HepG2 (cell line): Measurements from ENCODE around the gene IKZF5. TPM values are rescaled to one million over a fixed set of nuclear protein-coding genes. Genes with fewer than 3 reads are reported as not detected.

Experiments
- ATAD3A ChIP-seq: sonication (generic); formaldehyde crosslinking; IDR thresholded peaks from 2 replicates; pipeline ENCODE4 v1.4.0; 2020; ENCODE audit warnings: missing genetic modification reagents
- CBX1 ChIP-seq: IDR thresholded peaks from one replicate; pipeline ENCODE4 v1.6.1; 2016; ENCODE audit warnings: antibody characterized with exemption, low read depth
- CBX2 ChIP-seq, 2 experiments: fragments of 200-600 bp in 1 of 2; sonication (generic); formaldehyde crosslinking in 1 of 2; IDR thresholded peaks; 2 replicates each; pipeline versions ENCODE4 v1.7.0 to v1.8.1; 2018 to 2022; ENCODE audit warnings: low read depth in 2 of 2, low read length in 1 of 2, mild to moderate bottlenecking in 1 of 2, missing genetic modification reagents in 1 of 2
- CHCHD3 ChIP-seq: sonication (generic); formaldehyde crosslinking; IDR thresholded peaks from 2 replicates; pipeline ENCODE4 v1.8.0; 2022; ENCODE audit warnings: mild to moderate bottlenecking, missing genetic modification reagents, moderate library complexity
- FOSL1 ChIP-seq: sonication (generic); formaldehyde crosslinking; IDR thresholded peaks from 2 replicates; pipeline ENCODE4 v1.9.0; 2021; ENCODE audit warnings: missing genetic modification reagents, borderline replicate concordance
- PREB ChIP-seq: sonication (generic); formaldehyde crosslinking; IDR thresholded peaks from 2 replicates; pipeline ENCODE4 v1.4.0; 2020; ENCODE audit warnings: missing genetic modification reagents
- RFXAP ChIP-seq: sonication (generic); formaldehyde crosslinking; IDR thresholded peaks from 2 replicates; pipeline ENCODE4 v1.4.0; 2020; ENCODE audit warnings: missing genetic modification reagents, borderline replicate concordance
- SRSF9 ChIP-seq: fragments of 200-400 bp; formaldehyde crosslinking; IDR thresholded peaks from 2 replicates; pipeline ENCODE4 v1.6.1; 2018; ENCODE audit warnings: borderline replicate concordance, mild to moderate bottlenecking, low read depth, low read length; ENCODE audit not compliant: insufficient read depth, poor library complexity, severe bottlenecking
- THRA ChIP-seq: sonication (generic); formaldehyde crosslinking; IDR thresholded peaks from 2 replicates; pipeline ENCODE4 v1.4.0; 2020; ENCODE audit warnings: missing genetic modification reagents, borderline replicate concordance
- USF2 ChIP-seq, 2 experiments: sonication (generic) in 1 of 2; formaldehyde crosslinking in 1 of 2; IDR thresholded peaks; 2 replicates each; pipeline versions ENCODE4 v1.5.1 to v1.6.1; 2011 to 2020; ENCODE audit warnings: borderline replicate concordance in 1 of 2, low read depth in 1 of 2, low read length in 1 of 2, mild to moderate bottlenecking in 1 of 2, missing genetic modification reagents in 1 of 2, moderate library complexity in 1 of 2
- ZMAT3 ChIP-seq: sonication (generic); formaldehyde crosslinking; conservative IDR thresholded peaks from 2 replicates; pipeline ENCODE4 v1.7.0; 2021; ENCODE audit warnings: missing genetic modification reagents
- ZNF136 ChIP-seq: sonication (generic); formaldehyde crosslinking; IDR thresholded peaks from 2 replicates; pipeline ENCODE4 v1.8.1; 2022; ENCODE audit warnings: low read depth, mild to moderate bottlenecking, moderate library complexity, missing genetic modification reagents
- ZNF20 ChIP-seq: sonication (generic); formaldehyde crosslinking; IDR thresholded peaks from 2 replicates; pipeline ENCODE4 v1.4.0; 2020; ENCODE audit warnings: mild to moderate bottlenecking, moderate library complexity, missing genetic modification reagents
- ZNF292 ChIP-seq: sonication (generic); formaldehyde crosslinking; IDR thresholded peaks from 2 replicates; pipeline ENCODE4 v1.8.1; 2022; ENCODE audit warnings: mild to moderate bottlenecking, low read depth, missing genetic modification reagents, borderline replicate concordance
- ZNF331 ChIP-seq: sonication (generic); formaldehyde crosslinking; IDR thresholded peaks from 2 replicates; pipeline ENCODE4 v1.4.0; 2020; ENCODE audit warnings: missing genetic modification reagents
- ZNF383 ChIP-seq: sonication (generic); formaldehyde crosslinking; IDR thresholded peaks from 2 replicates; pipeline ENCODE4 v1.4.0; 2020; ENCODE audit warnings: missing genetic modification reagents, mild to moderate bottlenecking, borderline replicate concordance
- ZNF550 ChIP-seq: sonication (generic); formaldehyde crosslinking; IDR thresholded peaks from 2 replicates; pipeline ENCODE4 v1.4.0; 2020; ENCODE audit warnings: mild to moderate bottlenecking, missing genetic modification reagents, borderline replicate concordance
- ZNF619 ChIP-seq: sonication (generic); formaldehyde crosslinking; IDR thresholded peaks from 2 replicates; pipeline ENCODE4 v1.4.0; 2020; ENCODE audit warnings: mild to moderate bottlenecking, missing genetic modification reagents
- ZNF75D ChIP-seq: sonication (generic); formaldehyde crosslinking; IDR thresholded peaks from 2 replicates; pipeline ENCODE4 v1.8.1; 2023; ENCODE audit warnings: missing genetic modification reagents, mild to moderate bottlenecking, borderline replicate concordance
- ZNF790 ChIP-seq: sonication (generic); formaldehyde crosslinking; IDR thresholded peaks from 2 replicates; pipeline ENCODE4 v1.8.0; 2022; ENCODE audit warnings: missing genetic modification reagents, mild to moderate bottlenecking, borderline replicate concordance
- polyA plus RNA-seq, 8 experiments: library from polyadenylated mRNA; depleted of rRNA in 3 of 8; stranded (reverse) in 7 of 8; unstranded in 1 of 8; fragments of >200 nt; fragmentation: Illumina TruSeq in 4 of 8; extraction: Trizol in 4 of 8; gene quantifications; 2 replicates each; pipeline versions ENCODE4 v1.2.1 to v1.2.3, GENCODE V29; 2011 to 2016; ENCODE audit warnings: low read depth in 4 of 8, missing spikeins in 1 of 8, mixed read lengths in 1 of 8; ENCODE audit not compliant: insufficient read depth in 1 of 8
- total RNA-seq, 5 experiments: library from RNA; depleted of rRNA; stranded (reverse); fragments of >200 nt; fragmentation: Illumina TruSeq; extraction: Trizol; gene quantifications; 2 replicates each; pipeline ENCODE4 v1.2.3, GENCODE V29; 2016; ENCODE audit warnings: low read depth in 1 of 5
- TF ChIP-seq, protein P1 (sequence below): sonication (generic); formaldehyde crosslinking; IDR thresholded peaks from 2 replicates; pipeline ENCODE4 v1.8.1; 2023; ENCODE audit warnings: mild to moderate bottlenecking, missing genetic modification reagents, borderline replicate concordance

Gene IKZF5
- total and polyA plus RNA-seq, 2 of the 13 experiments (the other 11 are each of a cell fraction or from before 2014, with no cell fraction given): 3.7 to 12.0 TPM

DNA sequence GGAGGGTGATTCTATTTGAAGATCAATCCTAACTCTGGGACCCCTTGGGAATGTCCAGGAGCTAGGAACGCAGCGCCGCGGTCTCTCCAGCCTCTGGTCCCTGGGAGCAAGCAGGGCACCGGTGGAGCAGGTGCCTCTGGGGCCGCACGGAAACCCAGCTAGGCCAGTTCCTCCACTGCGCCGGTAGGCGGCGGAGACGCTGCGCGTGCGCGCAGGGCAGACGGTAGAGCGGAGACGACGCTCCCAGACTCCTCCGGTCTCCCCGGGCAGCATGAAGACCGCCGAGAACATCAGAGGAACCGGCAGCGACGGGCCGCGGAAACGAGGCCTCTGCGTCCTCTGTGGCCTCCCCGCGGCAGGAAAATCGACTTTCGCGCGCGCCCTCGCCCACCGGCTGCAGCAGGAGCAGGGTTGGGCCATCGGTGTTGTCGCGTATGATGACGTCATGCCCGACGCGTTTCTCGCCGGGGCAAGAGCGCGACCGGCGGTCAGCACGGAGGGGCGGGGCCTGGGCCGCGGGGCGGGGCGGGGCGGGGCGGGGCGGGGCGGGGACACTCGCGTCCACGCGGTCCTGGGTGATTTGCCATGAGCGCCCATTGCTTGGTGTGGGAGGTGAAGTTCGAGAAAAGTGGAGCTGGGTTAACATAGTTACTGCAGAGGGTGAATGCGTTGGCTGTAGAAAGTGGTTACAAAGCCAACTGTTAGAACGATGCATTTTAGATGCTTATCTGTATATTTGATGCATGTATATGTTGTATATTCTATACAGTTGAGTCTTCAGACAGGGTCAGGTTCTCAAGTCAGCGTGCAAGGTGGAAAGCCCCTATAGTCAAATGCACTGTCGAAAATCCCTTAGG lies 28.2 kb downstream of the IKZF5 start, which contains the start of gene PSTK (continued):
- peak; percentile 87; the same call in 1 of the 2 replicates for TF ChIP-seq ZNF292 (CRISPR knock-in tag)
- TF ChIP-seq ZNF20: no peak
- peak; percentile 90; the same call in 1 of the 2 replicates for TF ChIP-seq ZNF790 (CRISPR knock-in tag)
- TF ChIP-seq ZNF331 (CRISPR knock-in tag): peak; percentile 56; the same call in 1 of the 2 replicates
- 0 out of 2 replicates have a peak, but pooled peaks have one; percentile 51 for TF ChIP-seq CHCHD3 (CRISPR knock-in tag)
- peak; percentile 66; the same call in 1 of the 2 replicates for TF ChIP-seq RFXAP (CRISPR knock-in tag)
- TF ChIP-seq SRSF9: no peak
- TF ChIP-seq USF2 (IDR thresholded peaks at IDR 0.05; ENCODE audit: low read depth, low read length): no peak
- TF ChIP-seq USF2 (CRISPR knock-in tag; IDR thresholded peaks at IDR 0.05; ENCODE audit: borderline replicate concordance): no peak; the same call in 1 of the 2 replicates
- no peak for TF ChIP-seq ZNF619
- TF ChIP-seq ZNF383: no peak
- no peak for TF ChIP-seq ZNF75D (CRISPR knock-in tag)
- TF ChIP-seq PREB (CRISPR knock-in tag): 0 out of 2 replicates have a peak, but pooled peaks have one; percentile 72
- TF ChIP-seq CBX2 (IDR thresholded peaks at IDR 0.05; ENCODE audit: low read depth, low read length): no peak
- no peak for TF ChIP-seq CBX2 (CRISPR knock-in tag; IDR thresholded peaks at IDR 0.05; ENCODE audit: low read depth)
- no peak for TF ChIP-seq ZNF550
- no peak for TF ChIP-seq ATAD3A (CRISPR knock-in tag)
- peak; percentile 36; the same call in 1 of the 2 replicates for TF ChIP-seq THRA (CRISPR knock-in tag)
- TF ChIP-seq, protein P1, sequence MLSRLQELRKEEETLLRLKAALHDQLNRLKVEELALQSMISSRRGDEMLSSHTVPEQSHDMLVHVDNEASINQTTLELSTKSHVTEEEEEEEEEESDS (CRISPR knock-in tag): no peak
- peak; percentile 48; the same call in 1 of the 2 replicates for TF ChIP-seq ZMAT3 (CRISPR knock-in tag)
- no peak for TF ChIP-seq FOSL1 (CRISPR knock-in tag)
- peak; percentile 39 for TF ChIP-seq CBX1
- peak; percentile 79; the same call in 1 of the 2 replicates for TF ChIP-seq ZNF136
